ENCODE results near the gene IZUMO4.
"Not testable (repeated sequence)": the region's sequence is repeated elsewhere in the genome, so short reads cannot be mapped to it uniquely, and the experiment has no call there.

The IZUMO4 gene

DNA sequence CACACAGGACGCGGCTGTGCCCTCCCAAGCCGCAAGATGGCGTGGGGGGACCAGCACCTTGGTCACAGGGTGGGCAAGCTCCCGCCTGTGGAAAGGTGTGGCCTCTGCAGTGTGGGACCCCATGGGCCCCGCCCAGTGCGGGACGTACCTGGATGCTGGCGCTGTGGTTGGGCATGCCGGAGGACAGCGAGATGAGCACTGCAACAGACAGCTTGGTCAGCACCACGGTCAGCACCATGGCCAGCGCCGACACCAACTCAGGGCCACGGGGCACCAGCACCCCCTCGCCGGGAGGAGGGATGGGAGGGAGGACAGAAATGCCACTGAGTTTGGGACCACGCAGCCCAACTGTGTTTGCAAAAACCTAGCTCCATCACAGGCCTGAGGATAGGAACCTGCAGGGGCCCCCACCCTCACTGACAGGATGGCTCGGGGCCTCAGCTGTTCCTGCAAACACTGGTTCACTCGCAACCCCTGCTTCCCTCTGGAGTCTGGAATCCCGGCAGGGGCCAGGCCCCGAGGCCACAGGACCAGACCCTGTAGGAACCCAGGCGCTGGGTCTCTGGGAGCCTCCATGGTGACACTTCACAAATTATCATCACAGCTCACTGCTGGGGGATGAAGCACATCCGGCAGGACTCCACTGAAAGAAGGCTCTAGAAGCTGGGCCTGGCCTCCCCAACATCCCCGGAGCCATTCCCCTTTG is 27.1 kb downstream of the IZUMO4 start:
- no peak for DNase-seq (ENCODE audit: low read depth)

GRCh38 chr19:2126879-2127518 is 30.3 kb downstream of the IZUMO4 start:
- DNase-seq (ENCODE audit: low read depth): no peak

DNA sequence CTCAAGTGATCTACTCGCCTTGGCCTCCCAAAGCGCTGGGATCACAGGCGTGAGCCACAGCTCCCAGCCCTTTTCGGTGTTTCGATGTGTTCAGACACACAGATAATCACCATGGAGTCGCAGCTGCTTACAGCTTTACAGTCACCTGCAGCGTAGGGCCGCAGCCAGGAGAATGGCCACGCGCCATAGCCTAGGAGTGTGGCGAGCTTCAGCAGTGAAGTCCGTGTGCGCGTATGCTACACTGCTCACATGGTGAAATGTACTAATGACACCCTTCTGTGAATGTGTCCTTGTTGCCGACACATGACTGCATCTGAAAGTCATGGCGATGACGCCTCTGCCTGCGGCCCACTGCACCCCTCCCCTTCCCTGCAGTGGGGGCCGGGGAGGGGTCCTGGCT is 31.0 kb downstream of the IZUMO4 start:
- DNase-seq (ENCODE audit: low read depth): no peak

- not testable (repeated sequence) for DNase-seq (ENCODE audit: low read depth)
These were observed 31.5 kb downstream of the IZUMO4 start for GRCh38 chr19:2128252-2128651.

- no peak for DNase-seq (ENCODE audit: low read depth)
These were observed 32.3 kb downstream of the IZUMO4 start for GRCh38 chr19:2129022-2129421.

DNA sequence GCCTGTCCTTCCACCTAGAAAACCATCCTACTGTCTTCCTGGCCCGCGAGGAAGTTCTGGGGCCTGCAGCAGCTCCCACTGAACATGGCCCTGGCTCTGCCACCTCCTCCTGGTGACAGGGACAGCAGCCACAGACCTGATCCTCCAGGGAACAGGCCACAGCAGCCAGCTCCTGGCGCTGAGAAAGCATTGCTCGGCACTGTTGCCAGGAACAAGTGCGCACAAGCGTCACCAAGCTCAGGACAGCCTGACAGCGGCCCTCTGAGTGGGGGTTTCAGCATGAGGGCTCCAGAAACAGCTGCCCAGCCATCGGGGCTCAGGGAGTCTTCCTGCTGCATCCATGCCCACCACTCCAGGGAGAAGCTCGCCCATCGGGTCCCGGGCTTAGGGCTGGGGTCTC is 32.8 kb downstream of the IZUMO4 start:
- DNase-seq (ENCODE audit: low read depth): no peak

DNA sequence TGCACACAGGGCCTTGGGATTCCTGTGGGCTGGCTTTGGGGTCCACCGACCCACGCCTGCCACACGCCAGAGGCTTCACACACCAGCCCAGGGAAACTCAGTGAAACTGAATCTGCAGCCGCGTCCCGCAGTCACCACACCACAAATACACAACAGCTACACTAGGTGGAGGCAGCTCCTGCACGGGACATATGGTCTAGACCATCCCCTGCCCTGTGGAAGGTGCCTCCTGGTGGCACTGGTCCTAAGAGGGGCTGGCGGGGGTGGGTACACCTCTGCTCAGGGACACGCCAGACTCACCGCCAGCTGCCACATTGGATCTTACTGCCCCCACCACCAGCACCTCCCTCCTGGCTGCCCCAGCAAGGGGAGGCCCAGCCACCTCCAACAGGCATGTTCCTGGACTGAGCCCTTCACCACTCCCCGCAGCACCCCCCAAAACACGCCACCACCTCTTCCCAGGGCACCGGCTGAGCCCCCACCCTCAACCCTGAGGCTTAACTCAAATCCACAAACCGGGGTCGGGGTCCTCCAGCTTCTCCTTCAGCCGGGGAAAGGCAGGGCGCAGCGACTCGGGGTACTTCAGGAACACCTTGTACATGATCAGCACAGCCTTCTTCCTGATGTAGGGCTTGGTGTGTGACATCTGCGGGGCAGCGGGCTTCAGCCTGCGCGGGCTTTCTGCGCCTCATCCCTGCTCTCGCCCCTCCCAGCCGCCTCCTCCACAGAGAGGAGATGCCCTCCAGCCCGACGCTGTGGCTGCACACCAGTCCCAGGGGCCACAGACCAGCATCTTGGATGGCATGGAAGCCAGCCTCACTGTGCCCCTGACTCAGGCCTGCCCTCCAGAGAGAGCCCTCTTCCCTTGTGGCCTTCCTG is 33.4 kb downstream of the IZUMO4 start:
- DNase-seq (ENCODE audit: low read depth): no peak

DNA sequence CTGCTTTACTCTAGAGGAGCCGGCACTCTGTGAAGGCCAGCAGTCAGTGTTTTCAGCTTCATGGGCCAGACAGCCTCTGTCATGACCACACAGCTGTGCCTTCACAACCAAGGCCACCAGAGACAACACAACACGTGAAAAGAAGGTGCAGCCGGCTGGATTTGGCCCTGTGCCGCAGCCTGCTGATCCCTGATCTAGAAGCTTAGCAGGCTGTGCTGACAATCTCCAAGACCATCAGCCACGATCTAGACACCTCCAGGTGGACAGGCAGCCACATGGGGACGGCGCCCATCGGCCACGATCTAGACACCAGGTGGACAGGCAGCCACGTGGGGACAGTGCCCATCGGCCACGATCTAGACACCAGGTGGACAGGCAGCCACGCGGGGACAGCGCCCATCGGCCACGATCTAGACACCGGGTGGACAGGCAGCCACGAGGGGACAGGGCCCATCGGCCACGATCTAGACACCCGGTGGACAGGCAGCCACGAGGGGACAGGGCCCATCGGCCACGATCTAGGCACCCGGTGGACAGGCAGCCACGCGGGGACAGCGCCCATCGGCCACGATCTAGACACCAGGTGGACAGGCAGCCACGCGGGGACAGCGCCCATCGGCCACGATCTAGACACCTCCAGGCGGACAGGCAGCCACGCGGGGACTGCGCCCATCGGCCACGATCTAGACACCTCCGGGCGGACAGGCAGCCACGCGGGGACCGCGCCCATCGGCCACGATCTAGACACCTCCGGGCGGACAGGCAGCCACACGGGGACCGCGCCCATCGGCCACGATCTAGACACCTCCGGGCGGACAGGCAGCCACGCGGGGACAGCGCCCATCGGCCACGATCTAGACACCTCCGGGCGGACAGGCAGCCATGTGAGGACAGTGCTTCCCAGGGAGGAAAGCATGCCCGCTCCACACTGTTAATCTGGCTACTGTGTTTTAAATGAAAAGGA is 34.6 kb downstream of the IZUMO4 start:
- not testable (repeated sequence) for DNase-seq (ENCODE audit: low read depth)

DNA sequence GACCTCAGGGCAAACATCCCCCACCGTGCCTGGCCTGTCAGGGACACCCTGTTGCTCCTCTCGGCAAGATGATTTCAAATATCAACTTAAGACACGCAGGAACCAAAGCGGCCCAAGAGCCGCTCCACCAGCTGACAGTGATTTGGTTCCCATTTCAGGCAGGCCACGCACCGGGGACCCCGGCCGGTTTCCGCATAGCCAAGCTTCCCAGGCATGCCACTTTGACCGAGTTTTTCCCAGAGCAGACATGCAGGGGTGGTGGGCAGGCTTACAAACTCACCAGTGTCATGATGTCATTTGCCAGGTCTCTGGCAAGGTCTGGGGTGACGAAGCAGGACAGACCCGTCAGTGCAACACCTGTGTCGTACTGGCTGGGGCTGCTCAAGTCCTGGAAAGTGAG is 35.5 kb downstream of the IZUMO4 start:
- no peak for DNase-seq (ENCODE audit: low read depth)

- no peak for DNase-seq (ENCODE audit: low read depth)
These were observed 36.2 kb downstream of the IZUMO4 start for GRCh38 chr19:2132731-2133490.

- DNase-seq (ENCODE audit: low read depth): no peak
These were observed 39.0 kb downstream of the IZUMO4 start for GRCh38 chr19:2135474-2136402.

DNA sequence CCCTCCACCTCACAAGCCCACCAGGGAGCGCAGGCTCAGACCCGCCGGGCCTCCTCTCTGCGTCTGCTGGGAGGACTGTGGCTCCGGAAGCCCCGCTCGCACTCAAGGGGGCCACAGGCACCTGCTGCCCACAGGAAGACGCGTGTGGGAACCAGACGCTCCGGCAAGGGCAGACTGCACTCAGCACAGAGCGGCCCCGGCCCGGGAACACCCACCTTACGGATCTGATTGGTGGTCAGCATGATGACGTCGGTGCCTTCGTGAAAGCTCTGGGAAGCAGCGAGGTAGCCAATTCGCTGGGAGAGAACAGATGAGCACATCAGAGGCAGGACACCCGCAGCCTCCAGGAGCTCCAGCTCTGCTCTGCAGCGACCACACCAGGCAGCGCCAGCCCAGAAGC is 40.1 kb downstream of the IZUMO4 start:
- no peak for DNase-seq (ENCODE audit: low read depth)

GRCh38 chr19:2138061-2138728 is 41.5 kb downstream of the IZUMO4 start:
- no peak for DNase-seq (ENCODE audit: low read depth)

GRCh38 chr19:2139385-2140137 is 42.8 kb downstream of the IZUMO4 start:
- no peak for DNase-seq (ENCODE audit: low read depth)

GRCh38 chr19:2140138-2140569 is 43.4 kb downstream of the IZUMO4 start:
- DNase-seq (ENCODE audit: low read depth): no peak

GRCh38 chr19:2142173-2142829 is 45.6 kb downstream of the IZUMO4 start:
- DNase-seq (ENCODE audit: low read depth): no peak

- no peak for DNase-seq (ENCODE audit: low read depth)
These were observed 47.5 kb downstream of the IZUMO4 start for GRCh38 chr19:2144190-2144589.

DNA sequence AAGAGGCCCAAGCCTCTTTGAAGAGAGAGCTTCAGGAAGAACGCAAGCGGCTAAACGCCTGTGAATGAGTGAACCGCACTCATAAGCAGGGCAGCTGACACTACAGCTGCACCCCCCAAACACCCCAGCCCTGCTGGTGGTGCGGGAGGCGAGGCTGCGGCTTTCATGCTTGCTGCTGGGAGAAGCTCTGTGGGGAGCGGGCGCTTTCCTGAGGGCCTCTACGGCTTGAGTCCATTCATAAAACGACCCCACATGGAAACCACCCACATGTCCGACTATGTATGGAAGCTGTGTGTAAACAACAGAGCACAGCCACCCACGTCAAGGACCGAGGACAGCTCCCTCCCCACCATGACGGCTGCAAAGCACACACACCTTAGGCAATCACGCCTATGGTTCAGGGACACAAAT is 49.1 kb downstream of the IZUMO4 start:
- DNase-seq (ENCODE audit: low read depth): no peak
